Kidney (tissue), 14 donors: Measurements from ENCODE around the gene MYH11. TPM values are rescaled to one million over a fixed set of nuclear protein-coding genes. Genes with fewer than 3 reads are reported as not detected.

Source experiments
- DNase-seq, 5 donors: peaks; one replicate each; pipeline ENCODE4 v3.0.0-alpha.2; 2013 to 2020
- FAIRE-seq: peaks from 2 replicates; lab custom pipeline; 2012; peaks lifted over from hg19 to GRCh38; lab: Jason Lieb, UNC
- H3K27ac ChIP-seq, 2 donors: one replicate each; pipeline ENCODE4 v1.7.0; 2013; ENCODE audit warnings: low read depth in 2 of 2, low read length in 2 of 2, inconsistent platforms in 1 of 2
- H3K27me3 ChIP-seq: one replicate; pipeline ENCODE4 v1.7.1; 2013; ENCODE audit warnings: low read length, inconsistent platforms; ENCODE audit not compliant: control insufficient read depth, insufficient read depth
- H3K36me3 ChIP-seq, 3 donors: one replicate each; pipeline versions ENCODE4 v1.7.0 to v1.7.1; 2013; ENCODE audit warnings: low read length in 3 of 3, control low read depth in 1 of 3, inconsistent platforms in 1 of 3; ENCODE audit not compliant: insufficient read depth in 3 of 3, control insufficient read depth in 2 of 3
- H3K4me1 ChIP-seq, 3 donors: one replicate each; pipeline versions ENCODE4 v1.7.0 to v1.7.1; 2013; ENCODE audit warnings: low read length in 3 of 3, inconsistent platforms in 1 of 3, low read depth in 1 of 3; ENCODE audit not compliant: control insufficient read depth in 2 of 3, insufficient read depth in 2 of 3
- H3K4me3 ChIP-seq, 3 donors: one replicate each; pipeline versions ENCODE4 v1.7.0 to v1.8.1; 2013; ENCODE audit warnings: low read length in 3 of 3, control low read depth in 1 of 3, inconsistent platforms in 1 of 3
- H3K9ac ChIP-seq, 3 donors: one replicate each; pipeline versions ENCODE4 v1.7.0 to v1.7.1; 2013; ENCODE audit warnings: low read length in 3 of 3, control low read depth in 1 of 3, inconsistent platforms in 1 of 3
- H3K9me3 ChIP-seq, 3 donors: one replicate each; pipeline versions ENCODE4 v1.7.0 to v1.7.1; 2013; ENCODE audit warnings: low read length in 3 of 3, control low read depth in 1 of 3, inconsistent platforms in 1 of 3; ENCODE audit not compliant: control insufficient read depth in 2 of 3, insufficient read depth in 1 of 3
- CTCF ChIP-seq: IDR thresholded peaks from 3 replicates; pipeline ENCODE4 v1.5.1; 2012; ENCODE audit warnings: mild to moderate bottlenecking, moderate library complexity, borderline replicate concordance; ENCODE audit not compliant: insufficient read depth; ENCODE audit errors: extremely low read depth
- intact Hi-C: fragments of 100-400 bp; cut with DNase I; formaldehyde crosslinking; loops from one replicate; pipeline ENCODE4 v1.11.1; 2022
- polyA plus RNA-seq: library from polyadenylated mRNA; stranded (reverse); fragments of 350-450 nt; fragmentation: Illumina TruSeq; extraction: RNeasy Lipid Tissue Mini Kit (QIAGEN cat#74804); gene quantifications from one replicate; pipeline ENCODE4 v1.2.3, GENCODE V29; 2014; ENCODE audit warnings: low read depth, low replicate concordance; ENCODE audit not compliant: insufficient read depth
- total RNA-seq: library from RNA; stranded (reverse); fragmentation: NEBNext Ultra II Directional; extraction: Animal tissue kit (Norgen Biotek cat#: 25700); gene quantifications from one replicate; pipeline ENCODE4 v1.2.1, GENCODE V29; 2021
- donor health status: control.
- donor health status: control.
- donor health status: control.
- donor health status: control.
- donor health status: control.
- donor health status: DM: yes; HTN: yes; CAD: no.
- donor health status: Normal renal cell carcinoma (clear cell type).

The MYH11 gene
- total and polyA plus RNA-seq, 2 donors from 2014 or later: 40.2 to 175 TPM

DNA sequence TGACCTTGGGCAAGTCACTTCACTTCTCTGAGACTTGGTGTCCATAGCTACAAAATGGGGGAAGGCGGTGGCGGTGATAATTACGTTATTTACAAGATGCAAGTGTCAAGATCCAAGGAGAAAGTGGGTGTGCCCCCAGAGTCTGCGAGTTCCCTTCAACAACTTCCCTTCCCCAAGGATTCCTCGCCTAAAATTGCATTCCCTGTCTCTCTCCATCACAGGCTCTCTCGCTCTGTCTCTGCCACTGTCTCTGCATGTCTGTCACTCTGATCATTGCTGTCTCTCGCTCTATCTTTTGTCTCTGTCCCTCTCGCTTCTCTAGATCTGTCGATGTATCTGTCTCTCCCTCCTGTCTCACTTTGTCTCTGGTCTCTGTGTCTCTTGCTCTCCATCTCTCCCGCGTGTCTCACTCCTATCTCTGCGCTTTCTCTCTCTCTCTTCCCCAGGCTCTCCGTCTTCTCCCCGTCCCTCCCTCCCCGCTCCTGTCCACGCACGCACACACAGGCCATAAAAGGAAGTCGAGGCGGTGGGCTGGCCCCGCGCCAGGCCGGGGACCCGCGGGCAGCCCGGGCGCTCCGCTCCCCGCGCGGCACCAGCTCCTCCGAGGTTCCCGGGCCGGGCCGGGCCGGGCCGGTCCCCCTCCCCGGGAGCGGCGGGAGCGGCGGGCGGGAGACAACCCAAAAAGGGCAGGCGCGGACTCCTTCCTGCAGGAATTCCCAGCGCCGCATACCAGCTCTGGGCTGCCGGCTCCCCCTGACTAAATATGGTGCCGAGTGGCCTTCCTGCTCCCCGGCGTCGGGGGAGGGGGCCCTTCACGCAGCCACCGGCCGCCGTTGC, 1.1 kb upstream of the MYH11 start:
- DNase-seq (peak; percentile 21 to 83 (median 53)), FAIRE-seq (no peak)
- Histone ChIP-seq H3K27me3 (peaks cover 20% of the 10 kb centered on the region), H3K4me1 (peaks cover 0 to 6% (median 0%) of the 10 kb centered on the region in 3 donors), H3K9ac (peak overlapping the region in 2 of 3 donors; percentile 12 to 29), H3K27ac (no peak overlapping the region), H3K9me3 (no peaks in the 10 kb centered on the region), H3K4me3 (peak overlapping the region; percentile 61 to 79 (median 61)), H3K36me3 (no peaks in the 10 kb centered on the region)
- no peak for TF ChIP-seq CTCF
- intact Hi-C loops: no loop called here

GRCh38 chr16:15856182-15856581, 646 bp downstream of the MYH11 start:
- TF ChIP-seq CTCF: no peak
- Histone ChIP-seq H3K9ac (no peak overlapping the region), H3K36me3 (no peaks in the 10 kb centered on the region), H3K9me3 (no peaks in the 10 kb centered on the region), H3K4me1 (peaks cover 0 to 6% (median 0%) of the 10 kb centered on the region in 3 donors), H3K27ac (no peak overlapping the region), H3K27me3 (peaks cover 20% of the 10 kb centered on the region), H3K4me3 (no peak overlapping the region)
- DNase-seq (no peak), FAIRE-seq (no peak)
- intact Hi-C loops: no loop called here

DNA sequence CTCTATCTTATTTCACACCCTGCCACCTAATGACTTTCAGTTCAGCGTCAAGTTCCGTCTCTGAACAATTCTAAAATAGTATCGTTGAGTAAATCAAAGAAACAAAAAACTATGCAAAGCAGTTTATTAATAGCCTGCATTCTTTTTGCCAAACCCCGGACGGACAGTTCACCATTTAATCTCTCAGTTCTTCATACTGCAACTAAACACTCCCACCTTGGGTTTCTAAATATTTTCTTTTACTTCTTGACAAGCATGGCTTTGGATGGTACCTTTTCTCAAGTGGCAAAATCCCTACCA, 1.2 kb downstream of the MYH11 start:
- FAIRE-seq (no peak), DNase-seq (no peak)
- no peak overlapping the region for H3K27ac ChIP-seq
- TF ChIP-seq CTCF: no peak
- no peak overlapping the region for H3K4me3 ChIP-seq
- peaks cover 0 to 6% (median 0%) of the 10 kb centered on the region in 3 donors for H3K4me1 ChIP-seq
- H3K27me3 ChIP-seq: peaks cover 20% of the 10 kb centered on the region
- no peak overlapping the region for H3K9ac ChIP-seq
- no peaks in the 10 kb centered on the region for H3K36me3 ChIP-seq
- intact Hi-C loops: no loop called here
- no peaks in the 10 kb centered on the region for H3K9me3 ChIP-seq
